IgD-negative memory B cell (primary cell): ENCODE measurements around the gene ADGRA1. TPM values are rescaled to one million over a fixed set of nuclear protein-coding genes. Genes with fewer than 3 reads are reported as not detected.
A peak's percentile ranks its signal among the peaks of the same experiment; 100 is the strongest.

Experiments
- H3K27ac Mint-ChIP-seq, 3 donors: one replicate each; pipeline ENCODE4 v1.8.0; 2020 to 2022; ENCODE audit warnings: mild to moderate bottlenecking in 3 of 3, mixed read lengths in 3 of 3, moderate library complexity in 1 of 3
- H3K27me3 Mint-ChIP-seq: one replicate; pipeline ENCODE4 v1.8.0; 2021; ENCODE audit warnings: mixed read lengths
- H3K36me3 Mint-ChIP-seq: one replicate; pipeline ENCODE4 v1.8.0; 2020; ENCODE audit warnings: mild to moderate bottlenecking, mixed read lengths
- H3K4me1 Mint-ChIP-seq, 3 donors: one replicate each; pipeline ENCODE4 v1.8.0; 2020 to 2022; ENCODE audit warnings: mixed read lengths in 3 of 3, mild to moderate bottlenecking in 1 of 3
- H3K4me3 Mint-ChIP-seq, 4 donors: one replicate each; pipeline ENCODE4 v1.8.0; 2020 to 2022; ENCODE audit warnings: mild to moderate bottlenecking in 4 of 4, mixed read lengths in 4 of 4, moderate library complexity in 3 of 4
- H3K9me3 Mint-ChIP-seq, 3 donors: one replicate each; pipeline ENCODE4 v1.8.0; 2020 to 2021; ENCODE audit warnings: mixed read lengths in 3 of 3, mild to moderate bottlenecking in 1 of 3
- polyA plus RNA-seq: library from polyadenylated mRNA; unstranded; fragments of 300-500 nt; fragmentation: Illumina TruSeq; gene quantifications from one replicate; pipeline ENCODE4 v1.2.3, GENCODE V29; 2021

ADGRA1 gene
- polyA plus RNA-seq, 1 donor from 2014 or later: not detected

DNA sequence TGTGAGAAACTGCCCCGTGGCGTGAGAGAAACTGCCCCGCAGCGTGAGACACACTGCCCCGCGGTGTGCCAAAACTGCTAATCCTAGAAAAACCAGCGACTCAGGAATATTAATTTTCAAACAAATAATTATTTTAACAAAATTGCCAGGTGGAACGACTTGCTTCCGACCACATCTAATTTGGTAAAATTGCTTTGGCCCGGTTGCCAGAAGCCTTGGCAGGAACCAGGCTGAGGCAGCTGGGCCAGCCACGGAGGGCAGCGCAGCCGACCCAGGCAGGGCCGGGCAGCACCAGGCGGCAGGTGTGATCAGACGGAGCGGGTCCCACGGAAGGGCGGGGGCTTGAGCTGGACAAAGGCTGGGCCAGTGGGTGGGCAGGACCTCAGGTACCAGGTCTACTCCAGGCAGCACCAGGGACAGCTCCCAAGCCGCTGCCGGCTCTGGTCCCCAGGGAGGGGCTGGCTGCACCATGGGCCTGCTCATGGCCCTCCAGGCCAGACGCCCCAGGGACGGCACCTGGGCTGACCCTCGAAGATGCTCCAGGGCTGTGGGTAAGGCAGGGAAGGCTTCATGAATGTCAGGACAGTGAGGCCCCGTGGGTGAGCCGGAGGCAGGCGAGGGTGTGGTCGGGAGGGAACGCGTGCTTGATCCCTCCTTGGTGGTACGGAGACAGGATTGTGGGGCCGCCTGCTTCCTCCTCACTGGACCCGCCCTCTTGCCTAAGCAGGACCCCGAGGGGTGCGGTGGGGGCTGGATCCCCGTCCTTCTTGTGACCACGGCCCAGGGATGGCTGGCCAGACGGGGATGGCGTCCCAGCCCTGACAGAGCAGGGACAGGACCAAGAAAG, 7.7 kb upstream of the ADGRA1 start:
- peaks cover 3% of the 10 kb centered on the region for H3K27me3 Mint-ChIP-seq
- peaks cover 0 to under 1% (median 0%) of the 10 kb centered on the region in 3 donors for H3K4me1 Mint-ChIP-seq
- no peak overlapping the region for H3K4me3 Mint-ChIP-seq
- no peaks in the 10 kb centered on the region for H3K36me3 Mint-ChIP-seq
- H3K9me3 Mint-ChIP-seq: no peaks in the 10 kb centered on the region
- no peak overlapping the region for H3K27ac Mint-ChIP-seq

- Mint-ChIP-seq H3K9me3 (no peaks in the 10 kb centered on the region), H3K27me3 (peaks cover 5% of the 10 kb centered on the region)
These were observed 7.1 kb upstream of the ADGRA1 start for GRCh38 chr10:133080683-133081040.

DNA sequence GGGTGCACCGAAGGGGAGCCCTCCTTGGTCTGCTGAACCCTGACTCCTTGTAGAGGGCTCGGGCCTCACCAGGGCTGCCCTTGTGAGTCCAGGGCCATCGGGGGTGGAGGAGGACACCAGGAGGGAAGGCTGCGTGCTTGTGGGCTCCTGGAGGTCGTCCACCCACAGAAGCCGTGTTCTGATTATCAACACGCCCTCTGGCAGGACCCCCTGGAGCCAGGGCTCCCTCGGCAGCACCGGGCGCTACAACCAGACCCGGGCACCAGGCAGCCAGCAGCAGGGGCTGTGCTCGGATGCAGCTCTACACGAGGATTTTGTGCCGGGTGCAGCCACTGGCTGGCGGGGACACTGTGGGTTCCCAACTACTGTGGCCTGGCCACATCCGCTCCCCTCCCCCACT, 6.1 kb upstream of the ADGRA1 start:
- no peaks in the 10 kb centered on the region for H3K9me3 Mint-ChIP-seq
- H3K27ac Mint-ChIP-seq: no peak overlapping the region
- peaks cover 5% of the 10 kb centered on the region for H3K27me3 Mint-ChIP-seq
- no peaks in the 10 kb centered on the region for H3K36me3 Mint-ChIP-seq
- no peak overlapping the region for H3K4me3 Mint-ChIP-seq
- peaks cover 0 to 2% (median 0%) of the 10 kb centered on the region in 3 donors for H3K4me1 Mint-ChIP-seq

More at GRCh38 chr10:133080683-133081040, 7.1 kb upstream of the ADGRA1 start:
- Mint-ChIP-seq H3K4me1 (peaks cover 0 to 2% (median 0%) of the 10 kb centered on the region in 3 donors), H3K4me3 (no peak overlapping the region), H3K36me3 (no peaks in the 10 kb centered on the region), H3K27ac (no peak overlapping the region)

DNA sequence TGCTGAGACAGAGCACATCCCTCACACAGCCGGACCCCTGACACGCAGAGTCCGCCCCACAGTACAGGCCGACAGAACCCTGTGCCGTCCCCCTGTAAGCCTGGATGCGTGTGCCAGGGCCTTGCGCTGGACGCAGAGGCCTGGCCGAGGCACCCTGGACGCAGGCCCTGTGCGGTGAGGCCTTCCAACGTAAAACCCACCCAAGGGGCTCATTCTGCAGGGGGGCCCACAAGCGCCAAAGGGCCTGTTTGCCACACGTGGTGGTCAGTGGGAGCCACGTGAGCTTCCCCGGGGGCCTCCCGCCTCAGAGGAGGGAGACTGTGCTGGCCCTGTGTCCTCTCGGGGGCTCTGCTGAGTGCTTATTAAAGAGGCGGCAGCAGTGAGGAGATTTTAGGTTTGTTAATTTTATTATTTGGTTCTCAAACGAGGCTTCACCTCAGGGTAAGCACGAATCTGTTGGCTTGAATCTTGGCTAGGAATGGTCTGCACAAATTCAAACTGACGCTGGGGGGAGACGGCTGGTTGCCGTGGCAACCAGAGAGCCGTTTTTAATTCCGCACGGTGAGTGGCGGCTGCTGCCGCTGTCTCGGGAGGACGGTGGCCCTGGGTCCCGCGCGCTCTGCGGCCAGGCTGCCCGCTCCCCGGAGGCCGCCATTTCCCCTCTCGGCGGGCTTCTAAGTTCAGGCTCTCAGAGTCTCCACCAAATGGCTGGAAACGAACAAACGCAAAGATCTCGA, 4.9 kb upstream of the ADGRA1 start:
- Mint-ChIP-seq H3K27ac (no peak overlapping the region), H3K36me3 (no peaks in the 10 kb centered on the region), H3K27me3 (peaks cover 8% of the 10 kb centered on the region), H3K4me1 (peaks cover 0 to 2% (median 2%) of the 10 kb centered on the region in 3 donors), H3K9me3 (no peaks in the 10 kb centered on the region), H3K4me3 (no peak overlapping the region)

- no peaks in the 10 kb centered on the region for H3K36me3 Mint-ChIP-seq
- H3K4me3 Mint-ChIP-seq: no peak overlapping the region
- H3K4me1 Mint-ChIP-seq: peaks cover 0 to 2% (median 2%) of the 10 kb centered on the region in 3 donors
- H3K9me3 Mint-ChIP-seq: no peaks in the 10 kb centered on the region
- peaks cover 8% of the 10 kb centered on the region for H3K27me3 Mint-ChIP-seq
- no peak overlapping the region for H3K27ac Mint-ChIP-seq
These were observed 4.2 kb upstream of the ADGRA1 start for GRCh38 chr10:133083422-133084100.

DNA sequence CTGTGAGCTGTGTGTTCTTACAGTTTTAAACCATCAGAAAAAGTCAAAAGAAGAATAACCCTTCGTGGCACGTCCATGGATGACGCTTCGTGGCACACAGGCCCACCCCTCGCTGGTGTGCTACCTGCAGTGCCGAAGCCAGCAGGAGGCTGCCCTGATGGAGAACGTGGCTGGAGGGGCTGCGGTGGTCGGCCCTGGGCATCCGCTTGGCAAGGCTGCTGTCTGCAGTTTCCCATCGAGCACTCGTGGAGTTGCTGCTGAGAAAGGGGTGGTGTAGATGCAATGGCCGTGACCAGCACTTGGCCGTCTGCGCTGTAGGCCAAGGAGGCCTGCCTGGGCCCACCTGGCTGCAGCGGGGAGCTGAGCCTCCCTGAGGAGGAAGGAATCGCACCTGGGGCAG, 3.2 kb upstream of the ADGRA1 start:
- Mint-ChIP-seq H3K27me3 (peaks cover 8% of the 10 kb centered on the region), H3K36me3 (no peaks in the 10 kb centered on the region), H3K4me3 (no peak overlapping the region), H3K27ac (no peak overlapping the region), H3K4me1 (peaks cover 0 to 2% (median 2%) of the 10 kb centered on the region in 3 donors), H3K9me3 (no peaks in the 10 kb centered on the region)

DNA sequence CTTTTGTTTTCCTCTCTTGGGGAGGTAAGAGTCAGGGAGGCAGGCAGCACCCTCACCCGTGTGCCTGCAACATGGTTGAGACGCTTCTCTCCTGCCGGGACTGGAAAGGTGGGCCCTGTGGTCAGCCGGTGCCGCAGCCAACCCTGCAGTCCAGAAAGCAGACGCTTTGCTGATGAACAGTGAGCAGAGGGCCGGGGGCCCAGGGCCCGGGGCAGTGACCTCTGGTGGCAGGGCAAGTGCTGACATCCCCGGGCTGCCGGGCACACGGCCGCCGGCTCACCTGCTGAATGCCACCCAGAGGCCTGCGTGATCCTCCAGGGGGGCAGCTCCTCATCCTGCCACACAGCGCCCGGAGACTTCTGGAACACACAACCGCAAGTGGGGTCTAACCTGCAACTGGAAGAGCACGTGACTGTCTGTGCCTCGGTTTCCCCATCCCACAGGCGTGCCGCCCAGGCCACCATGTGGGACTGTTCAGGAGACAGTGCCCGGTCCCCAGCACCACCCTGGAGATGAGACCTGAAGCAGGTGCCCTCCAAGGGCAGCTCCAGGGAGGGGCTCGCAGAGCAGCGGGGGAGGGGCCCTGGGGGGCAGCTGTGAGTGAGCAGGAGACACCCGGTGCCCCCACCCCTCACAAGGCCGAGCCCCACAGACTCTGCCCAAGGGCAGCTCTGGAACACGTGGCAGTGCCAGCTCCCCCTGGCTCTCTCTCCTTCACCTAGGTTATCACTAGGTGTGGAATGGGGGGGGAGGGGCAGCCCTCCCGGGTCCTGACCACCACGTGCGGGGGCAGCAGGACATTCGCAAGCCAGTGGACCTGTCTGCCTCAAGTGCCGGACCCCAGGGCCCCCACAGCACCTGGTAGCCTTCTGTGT, 2.2 kb upstream of the ADGRA1 start:
- H3K9me3 Mint-ChIP-seq: no peaks in the 10 kb centered on the region
- H3K27ac Mint-ChIP-seq: no peak overlapping the region
- peaks cover 11% of the 10 kb centered on the region for H3K27me3 Mint-ChIP-seq
- H3K4me1 Mint-ChIP-seq: peaks cover 0 to 2% (median 2%) of the 10 kb centered on the region in 3 donors
- H3K36me3 Mint-ChIP-seq: no peaks in the 10 kb centered on the region
- peak overlapping the region in 2 of 4 donors; percentile 21 to 41 for H3K4me3 Mint-ChIP-seq

GRCh38 chr10:133086247-133086646, 1.5 kb upstream of the ADGRA1 start:
- peaks cover 0 to 2% (median 2%) of the 10 kb centered on the region in 3 donors for H3K4me1 Mint-ChIP-seq
- H3K27me3 Mint-ChIP-seq: peaks cover 11% of the 10 kb centered on the region
- no peak overlapping the region for H3K4me3 Mint-ChIP-seq
- no peaks in the 10 kb centered on the region for H3K9me3 Mint-ChIP-seq
- no peak overlapping the region for H3K27ac Mint-ChIP-seq
- H3K36me3 Mint-ChIP-seq: no peaks in the 10 kb centered on the region

- Mint-ChIP-seq H3K4me1 (peaks cover 0 to 2% (median 2%) of the 10 kb centered on the region in 3 donors), H3K9me3 (peaks cover 0 to 2% (median 0%) of the 10 kb centered on the region in 3 donors), H3K27me3 (peaks cover 11% of the 10 kb centered on the region), H3K36me3 (no peaks in the 10 kb centered on the region), H3K4me3 (no peak overlapping the region), H3K27ac (no peak overlapping the region)
These were observed 562 bp upstream of the ADGRA1 start for GRCh38 chr10:133087045-133087678.

DNA sequence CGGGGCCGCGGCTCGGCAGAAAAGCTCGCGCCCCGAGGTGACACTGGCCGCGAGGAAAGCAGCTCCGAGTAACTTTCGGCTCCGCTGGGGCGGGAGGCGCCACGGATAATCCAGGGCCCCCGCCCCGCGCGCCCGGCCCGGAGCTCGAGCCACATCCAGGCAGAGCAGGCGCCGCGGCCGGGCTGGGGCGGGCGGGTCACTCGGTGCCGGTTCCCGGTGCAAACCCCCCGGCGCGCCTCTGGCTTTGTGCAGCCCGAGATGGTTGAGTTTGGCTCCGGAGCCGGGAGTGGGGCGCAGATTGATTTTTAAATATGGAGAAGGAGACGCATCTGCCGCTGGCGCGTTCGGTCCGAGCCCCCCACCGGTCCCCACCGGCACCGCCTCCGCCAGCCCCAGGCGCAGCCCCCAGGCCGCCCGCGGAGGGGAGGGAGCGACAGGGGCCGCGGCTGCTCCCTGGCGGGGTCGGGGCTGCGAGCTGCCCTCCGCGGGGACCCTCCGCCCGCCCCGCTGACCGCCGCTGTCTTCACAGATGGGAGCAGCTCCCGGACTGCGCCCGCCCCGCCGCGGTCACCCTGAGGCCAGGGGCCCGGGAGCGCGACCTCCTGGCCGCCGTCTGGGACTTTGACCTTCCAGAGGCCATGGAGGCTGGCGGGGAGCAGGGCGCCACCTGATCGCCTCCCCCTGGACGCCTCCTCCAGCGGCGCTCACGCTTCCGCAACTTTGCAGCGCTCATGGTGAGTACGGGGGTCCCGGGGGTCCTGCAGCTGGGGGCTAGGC, 643 bp downstream of the ADGRA1 start:
- peaks cover 11% of the 10 kb centered on the region for H3K27me3 Mint-ChIP-seq
- H3K4me3 Mint-ChIP-seq: no peak overlapping the region
- no peaks in the 10 kb centered on the region for H3K36me3 Mint-ChIP-seq
- peaks cover 0 to 6% (median 0%) of the 10 kb centered on the region in 3 donors for H3K9me3 Mint-ChIP-seq
- H3K4me1 Mint-ChIP-seq: peaks cover 0 to 2% (median 2%) of the 10 kb centered on the region in 3 donors
- no peak overlapping the region for H3K27ac Mint-ChIP-seq

GRCh38 chr10:133088956-133089800, 1.5 kb downstream of the ADGRA1 start:
- H3K27me3 Mint-ChIP-seq: peaks cover 11% of the 10 kb centered on the region
- H3K4me1 Mint-ChIP-seq: peaks cover 0 to 2% (median 2%) of the 10 kb centered on the region in 3 donors
- H3K27ac Mint-ChIP-seq: no peak overlapping the region
- no peak overlapping the region for H3K4me3 Mint-ChIP-seq
- no peaks in the 10 kb centered on the region for H3K36me3 Mint-ChIP-seq
- peaks cover 0 to 6% (median 0%) of the 10 kb centered on the region in 3 donors for H3K9me3 Mint-ChIP-seq

DNA sequence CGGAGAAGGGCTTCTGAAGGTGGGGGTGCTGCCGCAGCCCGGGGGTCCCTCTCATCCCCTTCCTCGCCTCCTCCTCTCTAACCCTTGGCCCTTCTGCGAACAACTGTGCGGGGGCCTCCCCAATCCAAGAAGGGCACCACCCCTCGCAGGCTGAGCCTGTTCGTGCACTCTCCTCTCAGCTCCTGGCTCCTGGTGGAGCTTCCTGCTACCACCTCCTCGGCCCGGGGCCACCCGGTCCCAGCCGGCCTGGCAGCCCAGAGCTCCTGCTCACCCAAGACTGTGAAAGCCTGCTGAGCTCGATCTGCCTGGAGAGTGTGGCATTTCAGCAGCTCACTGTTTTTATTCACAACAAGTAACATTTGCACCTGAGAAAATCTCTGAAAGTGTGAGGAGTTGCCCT, 2.4 kb downstream of the ADGRA1 start:
- Mint-ChIP-seq H3K4me1 (peaks cover 0 to 2% (median under 1%) of the 10 kb centered on the region in 3 donors), H3K27me3 (peaks cover 10% of the 10 kb centered on the region), H3K27ac (no peak overlapping the region), H3K4me3 (no peak overlapping the region), H3K36me3 (no peaks in the 10 kb centered on the region), H3K9me3 (peaks cover 0 to 6% (median 0%) of the 10 kb centered on the region in 3 donors)
